Activated CD8-positive, alpha-beta T cell treated with anti-CD3 and anti-CD28 coated beads, Interleukin-2, amount 10 ng/mL, durations not matched to agents 7 days and 5 days (primary cell): Measurements from ENCODE around the gene PHLDB3. TPM values are rescaled to one million over a fixed set of nuclear protein-coding genes. Genes with fewer than 3 reads are reported as not detected.
"Not testable (repeated sequence)": the region's sequence is repeated elsewhere in the genome, so short reads cannot be mapped to it uniquely, and the experiment has no call there.

Experiments used
- ATAC-seq: fragments of 150-1000 bp; cut with Tn5 transposase; one replicate; pipeline ENCODE4 v1.10.0; 2021; ENCODE audit warnings: moderate library complexity
- CTCF ChIA-PET: fragments of 350-600 bp; sonication (Branson Sonifier 250); formaldehyde crosslinking; loops from one replicate; lab custom pipeline; 2021; ENCODE audit warnings: antibody characterized with exemption; lab: Charles Lee
- POLR2A ChIA-PET: fragments of 350-600 bp; sonication (Branson Sonifier 250); formaldehyde crosslinking; loops from one replicate; lab custom pipeline; 2021; ENCODE audit warnings: antibody characterized with exemption; lab: Charles Lee
- DNase-seq: peaks from one replicate; pipeline ENCODE4 v3.0.0-alpha.2; 2020
- H3K27ac Mint-ChIP-seq: one replicate; pipeline ENCODE4 v1.8.0; 2021; ENCODE audit warnings: mild to moderate bottlenecking, mixed read lengths
- H3K27me3 Mint-ChIP-seq: one replicate; pipeline ENCODE4 v1.8.0; 2021; ENCODE audit warnings: low read depth, mixed read lengths
- H3K36me3 Mint-ChIP-seq: one replicate; pipeline ENCODE4 v1.8.0; 2021; ENCODE audit warnings: low read depth, mixed read lengths
- H3K4me1 Mint-ChIP-seq: one replicate; pipeline ENCODE4 v1.8.0; 2021; ENCODE audit warnings: low read depth, mixed read lengths
- H3K4me3 Mint-ChIP-seq: one replicate; pipeline ENCODE4 v1.8.0; 2021; ENCODE audit warnings: mild to moderate bottlenecking, mixed read lengths
- H3K9me3 Mint-ChIP-seq: one replicate; pipeline ENCODE4 v1.8.0; 2022; ENCODE audit warnings: mixed read lengths; ENCODE audit not compliant: insufficient read depth
- total RNA-seq, 2 experiments: library from RNA; stranded (reverse); gene quantifications; one replicate each; pipeline ENCODE4 v1.2.3, GENCODE V29; 2021

PHLDB3 gene
- total RNA-seq, 2 experiments from 2014 or later: 14.9 to 15.5 TPM

DNA sequence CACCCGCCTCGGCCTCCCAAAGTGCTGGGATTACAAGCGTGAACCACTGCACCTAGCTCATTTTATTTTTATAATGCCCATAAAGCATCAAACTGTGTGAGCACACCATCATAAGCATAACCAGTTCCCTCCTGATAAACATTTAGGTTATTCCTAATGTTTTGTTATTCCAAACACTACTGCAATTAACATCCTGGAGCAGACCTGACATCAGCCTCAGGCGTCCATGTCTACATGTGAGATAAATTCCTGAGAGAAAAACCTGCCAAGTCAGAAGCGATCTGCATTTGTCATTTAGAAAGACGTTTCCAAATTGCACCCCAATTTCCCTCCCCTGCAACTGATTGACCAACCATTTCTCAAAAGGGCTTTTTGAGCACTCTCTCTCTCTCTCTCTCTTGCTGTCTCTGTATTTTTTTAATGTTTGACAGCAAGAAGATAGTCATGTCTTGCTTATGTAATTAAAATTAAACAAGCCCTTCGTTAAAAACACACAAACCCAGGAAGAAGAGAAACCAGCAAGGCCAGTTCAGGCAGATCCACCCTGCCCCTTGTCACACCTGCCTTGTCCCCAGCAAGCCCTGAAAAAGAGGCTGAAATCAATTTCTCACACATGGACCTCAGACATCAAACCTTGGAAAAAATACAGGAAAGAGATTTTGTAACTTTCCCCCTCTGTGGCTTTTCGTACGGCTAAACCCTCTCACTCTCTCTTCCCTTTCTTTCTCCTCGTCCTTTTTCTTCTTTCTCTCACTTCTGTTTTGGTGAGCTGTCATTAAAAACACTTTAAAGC, 49.0 kb downstream of the PHLDB3 start:
- no peak for DNase-seq
- H3K4me1 Mint-ChIP-seq: peaks cover 15% of the 10 kb centered on the region
- peaks cover 6% of the 10 kb centered on the region for H3K9me3 Mint-ChIP-seq
- H3K27ac Mint-ChIP-seq: no peak overlapping the region
- H3K27me3 Mint-ChIP-seq: no peaks in the 10 kb centered on the region
- H3K36me3 Mint-ChIP-seq: no peaks in the 10 kb centered on the region
- no peak overlapping the region for H3K4me3 Mint-ChIP-seq
- ChIA-PET POLR2A (no interaction called here), CTCF (interaction anchor here (1.2 to 7.1 kb wide), 3 partner anchors 8 to 65 kb away, joined by 3 to 47 read pairs (median 29); no protein-coding TSS in a partner anchor)
- no peak for ATAC-seq

DNA sequence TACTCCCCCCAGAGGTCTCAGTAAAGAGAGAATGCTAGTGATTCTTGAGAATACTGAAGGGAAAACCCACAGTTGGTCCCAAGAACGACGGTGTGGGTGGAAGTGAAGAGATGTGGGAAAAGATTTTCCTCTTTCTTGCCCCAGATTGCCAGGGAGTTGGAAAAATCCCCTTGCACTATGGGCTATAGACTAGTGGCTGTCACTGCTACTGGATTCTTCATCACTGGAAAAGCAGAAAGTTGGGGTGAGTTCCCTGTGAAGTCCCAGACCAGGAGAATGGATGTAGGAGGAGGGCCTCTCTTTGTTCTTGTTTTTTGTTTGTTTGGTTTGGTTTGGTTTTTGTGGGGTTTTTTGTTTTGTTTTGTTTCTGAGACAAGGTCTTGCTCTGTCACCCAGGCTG, 50.5 kb downstream of the PHLDB3 start:
- ChIA-PET CTCF (no interaction called here), POLR2A (no interaction called here)

DNA sequence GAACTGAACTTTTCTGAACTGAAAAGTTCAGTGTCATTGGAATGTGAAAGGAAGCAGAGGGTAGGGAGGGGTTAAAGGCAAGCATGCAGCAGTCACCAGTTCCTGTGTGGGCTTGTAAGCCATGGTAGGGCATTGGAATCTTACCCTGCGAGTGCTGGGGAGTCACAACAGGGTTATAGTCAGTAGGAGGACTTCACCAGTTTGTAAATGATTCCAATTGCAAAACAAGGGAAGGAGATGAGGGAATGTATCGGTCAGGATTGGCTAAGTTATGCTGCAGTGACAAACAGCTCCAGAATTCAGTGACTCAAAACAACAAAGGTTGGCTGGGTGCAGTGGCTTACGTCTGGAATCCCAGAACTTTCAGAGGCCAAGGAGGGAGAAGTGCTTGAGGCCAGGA, 52.0 kb downstream of the PHLDB3 start:
- POLR2A ChIA-PET: no interaction called here
- CTCF ChIA-PET: interaction anchor here (1.4 kb wide), 1 partner anchor 11 kb away, joined by 4 read pairs; no protein-coding TSS in a partner anchor
- no peaks in the 10 kb centered on the region for H3K36me3 Mint-ChIP-seq
- ATAC-seq (no peak), DNase-seq (no peak)
- no peaks in the 10 kb centered on the region for H3K27me3 Mint-ChIP-seq
- H3K4me3 Mint-ChIP-seq: no peak overlapping the region
- H3K27ac Mint-ChIP-seq: no peak overlapping the region
- H3K9me3 Mint-ChIP-seq: peaks cover 6% of the 10 kb centered on the region
- H3K4me1 Mint-ChIP-seq: peaks cover 15% of the 10 kb centered on the region

More for the DNA sequence above, 50.5 kb downstream of the PHLDB3 start:
- Mint-ChIP-seq H3K9me3 (peaks cover 6% of the 10 kb centered on the region), H3K4me3 (no peak overlapping the region), H3K4me1 (peaks cover 15% of the 10 kb centered on the region), H3K27ac (no peak overlapping the region), H3K27me3 (no peaks in the 10 kb centered on the region), H3K36me3 (no peaks in the 10 kb centered on the region)
- no peak for ATAC-seq
- no peak for DNase-seq

DNA sequence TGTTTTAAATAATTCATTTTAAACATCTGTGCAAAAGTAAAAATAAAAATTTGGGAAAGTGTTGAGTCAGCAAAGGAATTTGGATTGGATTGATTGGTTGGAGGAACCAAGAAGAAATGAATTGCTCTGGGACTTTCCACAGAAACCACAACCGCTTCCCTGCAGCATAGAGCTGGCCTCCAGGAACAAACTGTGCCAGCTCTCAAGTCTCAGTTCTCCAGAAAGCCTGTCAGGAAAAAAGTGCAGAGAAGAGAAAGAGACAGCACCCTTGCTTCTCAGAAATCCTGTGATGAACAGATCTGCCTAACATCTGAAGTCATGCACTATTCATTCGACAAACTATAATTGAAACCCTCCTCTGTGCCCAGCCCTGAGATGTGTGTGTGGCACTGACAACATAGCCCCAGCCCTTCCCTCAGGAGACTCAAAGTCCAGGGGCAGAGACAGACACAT, 54.0 kb downstream of the PHLDB3 start:
- POLR2A ChIA-PET: no interaction called here
- Mint-ChIP-seq H3K36me3 (no peaks in the 10 kb centered on the region), H3K4me1 (peaks cover 18% of the 10 kb centered on the region), H3K4me3 (no peak overlapping the region), H3K9me3 (peaks cover 6% of the 10 kb centered on the region), H3K27me3 (no peaks in the 10 kb centered on the region), H3K27ac (no peak overlapping the region)
- no peak for ATAC-seq
- no peak for DNase-seq
- CTCF ChIA-PET: interaction anchor here (0.6 to 1.5 kb wide), 3 partner anchors 18 to 69 kb away, joined by 3 to 5 read pairs (median 5); no protein-coding TSS in a partner anchor

DNA sequence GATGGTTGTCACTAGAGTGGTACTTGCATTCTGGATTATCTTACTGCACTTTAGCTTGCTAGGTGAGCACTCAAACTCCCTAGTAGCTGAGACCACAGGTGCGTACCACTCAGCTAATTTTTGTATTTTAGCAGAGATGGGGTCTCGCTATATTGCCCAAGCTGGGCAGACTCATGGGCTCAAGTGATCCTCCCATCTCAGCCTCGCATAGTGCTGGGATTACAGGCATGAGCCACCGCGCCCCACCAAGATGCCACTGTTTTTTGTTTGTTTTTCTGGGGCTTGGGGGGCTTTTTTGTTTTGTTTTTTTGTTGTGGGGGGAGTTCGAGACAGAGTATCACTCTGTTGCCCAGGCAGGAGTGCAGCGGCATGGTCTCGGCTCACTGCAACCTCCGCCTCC, 56.9 kb downstream of the PHLDB3 start:
- no peak for ATAC-seq
- Mint-ChIP-seq H3K4me3 (no peak overlapping the region), H3K27ac (no peak overlapping the region), H3K9me3 (peaks cover 5% of the 10 kb centered on the region), H3K4me1 (peaks cover 29% of the 10 kb centered on the region), H3K36me3 (no peaks in the 10 kb centered on the region), H3K27me3 (no peaks in the 10 kb centered on the region)
- no peak for DNase-seq
- CTCF ChIA-PET: interaction anchor here (0.5 to 6.6 kb wide), 33 partner anchors 10 to 296 kb away, joined by 3 to 387 read pairs (median 5); partner anchors contain the start of genes ETHE1, IRGQ, LYPD3 and PHLDB3
- POLR2A ChIA-PET: interaction anchor here (0.8 to 1.4 kb wide), 3 partner anchors 70 to 147 kb away, joined by 3 to 9 read pairs (median 5); no protein-coding TSS in a partner anchor

DNA sequence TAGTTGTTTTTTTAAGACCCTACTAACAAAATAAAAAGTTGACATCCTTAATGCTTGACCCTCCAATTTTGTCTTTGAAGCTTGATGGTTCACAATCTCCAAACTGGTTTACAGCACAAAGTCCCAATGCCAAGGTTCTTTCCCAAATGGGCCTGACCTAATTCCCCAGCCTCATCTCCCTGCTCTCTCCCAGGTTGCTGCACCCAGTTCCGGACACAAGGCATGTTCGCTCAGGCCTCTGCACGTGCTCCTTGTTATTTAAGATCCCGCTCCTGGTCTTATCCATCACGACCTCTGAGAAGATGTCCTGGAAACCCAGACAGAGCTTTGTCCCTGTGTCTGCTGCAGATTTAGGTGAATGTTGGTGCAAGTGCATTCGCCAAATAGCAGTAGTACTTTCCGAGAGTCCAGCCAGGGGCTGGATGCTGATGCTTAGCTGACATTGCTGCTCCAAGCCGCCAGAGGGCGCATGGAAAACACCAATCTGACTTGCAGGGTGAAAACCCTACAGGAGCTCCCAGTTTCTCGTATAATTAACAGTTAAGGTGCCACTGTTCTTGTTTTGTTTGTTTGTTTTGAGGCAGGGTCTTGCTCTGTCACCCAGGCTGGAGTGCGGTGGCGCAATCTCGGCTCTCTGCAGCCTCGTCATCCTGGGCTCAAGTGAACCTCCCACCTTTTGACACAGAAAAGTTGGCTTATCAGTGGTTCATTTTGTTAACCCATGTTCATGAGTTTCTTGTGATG, 57.6 kb downstream of the PHLDB3 start:
- Mint-ChIP-seq H3K9me3 (no peaks in the 10 kb centered on the region), H3K4me3 (no peak overlapping the region), H3K27ac (peak overlapping the region; percentile 18), H3K36me3 (no peaks in the 10 kb centered on the region), H3K4me1 (peaks cover 25% of the 10 kb centered on the region), H3K27me3 (no peaks in the 10 kb centered on the region)
- peak; percentile 85 for DNase-seq
- ATAC-seq: peak; percentile 88
- POLR2A ChIA-PET: interaction anchor here (0.6 to 1.4 kb wide), 5 partner anchors 17 to 148 kb away, joined by 3 to 9 read pairs (median 4); partner anchors contain the start of gene PHLDB3
- CTCF ChIA-PET: interaction anchor here (0.5 to 6.6 kb wide), 34 partner anchors 10 to 363 kb away, joined by 3 to 387 read pairs (median 5); partner anchors contain the start of genes ETHE1, IRGQ, LYPD3 and PHLDB3

DNA sequence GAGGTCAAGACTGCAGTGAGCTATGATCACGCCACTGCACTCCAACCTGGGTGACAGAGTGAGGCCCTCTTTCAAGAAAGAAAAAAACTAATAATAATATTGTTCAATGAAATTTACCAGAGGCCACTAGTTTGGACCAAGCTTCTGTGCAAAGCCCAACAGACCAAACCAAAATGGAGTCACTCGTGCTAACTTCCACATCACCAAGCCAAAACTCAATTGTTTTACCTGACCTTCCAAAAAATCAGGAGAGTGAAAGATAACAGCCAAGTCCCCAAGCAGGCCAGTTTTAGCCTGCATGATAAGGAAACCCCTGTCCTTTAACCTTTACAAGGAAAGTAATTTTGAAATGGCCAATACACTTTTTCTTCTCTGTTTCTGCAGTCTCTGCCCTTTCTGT, 59.1 kb downstream of the PHLDB3 start:
- H3K27me3 Mint-ChIP-seq: no peaks in the 10 kb centered on the region
- no peaks in the 10 kb centered on the region for H3K9me3 Mint-ChIP-seq
- no peak overlapping the region for H3K27ac Mint-ChIP-seq
- DNase-seq (no peak), ATAC-seq (no peak)
- POLR2A ChIA-PET: no interaction called here
- H3K36me3 Mint-ChIP-seq: no peaks in the 10 kb centered on the region
- peaks cover 22% of the 10 kb centered on the region for H3K4me1 Mint-ChIP-seq
- CTCF ChIA-PET: interaction anchor here (1.4 to 6.6 kb wide), 4 partner anchors 14 to 80 kb away, joined by 4 to 387 read pairs (median 56); partner anchors contain the start of genes ETHE1, LYPD3 and ZNF575
- no peak overlapping the region for H3K4me3 Mint-ChIP-seq

DNA sequence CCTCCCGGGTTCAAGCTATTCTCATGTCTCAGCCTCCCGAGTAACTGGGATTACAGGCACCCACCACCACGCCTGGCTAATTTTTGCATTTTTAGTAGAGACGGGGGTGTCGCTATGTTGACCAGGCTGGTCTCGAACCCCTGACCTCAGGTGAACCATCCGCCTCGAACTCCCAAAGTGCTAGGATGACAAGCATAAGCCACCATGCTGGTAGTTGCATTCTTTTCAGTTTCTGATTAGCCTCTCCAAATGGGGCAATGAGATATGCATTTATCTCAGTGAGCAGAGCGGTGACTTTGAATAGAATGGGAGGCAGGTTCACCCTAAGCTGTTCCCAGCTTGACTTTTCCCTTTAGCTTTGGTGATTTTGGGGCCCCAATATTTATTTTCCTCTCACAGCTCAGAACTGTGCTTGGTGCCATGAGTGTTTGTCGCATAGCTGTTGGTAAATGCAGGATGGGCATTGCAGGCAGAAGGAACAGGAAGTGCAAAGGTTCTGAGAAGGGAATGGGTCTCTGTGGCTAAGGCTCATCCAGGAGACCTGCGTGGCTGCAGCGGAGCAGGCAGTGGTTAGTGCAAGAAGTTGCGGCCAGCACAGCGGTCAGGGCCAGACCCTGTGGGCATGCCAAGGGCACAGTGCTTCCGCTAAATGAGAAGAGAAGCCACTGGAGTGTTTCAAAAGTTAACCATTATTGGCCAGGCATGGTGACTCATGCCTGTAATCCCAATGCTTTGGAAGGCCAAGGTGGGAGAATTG, 59.8 kb downstream of the PHLDB3 start:
- Mint-ChIP-seq H3K36me3 (no peaks in the 10 kb centered on the region), H3K4me3 (no peak overlapping the region), H3K4me1 (peaks cover 26% of the 10 kb centered on the region), H3K27ac (no peak overlapping the region), H3K27me3 (no peaks in the 10 kb centered on the region), H3K9me3 (no peaks in the 10 kb centered on the region)
- no peak for ATAC-seq
- CTCF ChIA-PET: interaction anchor here (1.4 to 6.6 kb wide), 4 partner anchors 13 to 81 kb away, joined by 4 to 387 read pairs (median 56); partner anchors contain the start of genes ETHE1, LYPD3 and ZNF575
- DNase-seq: no peak
- POLR2A ChIA-PET: no interaction called here

DNA sequence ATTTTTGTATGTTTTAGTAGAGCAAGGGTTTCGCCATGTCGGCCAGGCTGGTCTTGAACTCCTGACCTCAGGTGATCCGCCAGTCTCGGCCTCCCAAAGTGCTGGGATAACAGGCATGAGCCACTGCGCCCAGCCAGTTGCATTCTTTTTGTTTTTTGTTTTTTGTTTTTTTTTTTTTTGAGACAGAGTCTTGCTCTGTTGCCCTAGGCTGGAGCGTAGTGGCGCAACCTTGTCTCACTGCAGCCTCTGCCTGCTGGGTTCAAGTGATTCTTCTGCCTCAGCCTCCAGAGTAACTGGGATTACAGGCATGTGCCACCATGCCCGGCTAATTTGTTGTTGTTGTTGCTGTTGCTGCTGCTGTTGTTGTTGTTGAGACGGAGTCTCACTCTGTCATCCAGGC, 60.5 kb downstream of the PHLDB3 start:
- DNase-seq, H3K27ac Mint-ChIP-seq, H3K4me3 Mint-ChIP-seq, H3K36me3 Mint-ChIP-seq, H3K27me3 Mint-ChIP-seq, POLR2A ChIA-PET, H3K9me3 Mint-ChIP-seq, ATAC-seq: not testable (repeated sequence)
- H3K4me1 Mint-ChIP-seq: peaks cover 32% of the 10 kb centered on the region
- CTCF ChIA-PET: interaction anchor here (1.4 to 6.6 kb wide), 3 partner anchors 12 to 82 kb away, joined by 4 to 387 read pairs (median 45); partner anchors contain the start of genes ETHE1 and ZNF575

DNA sequence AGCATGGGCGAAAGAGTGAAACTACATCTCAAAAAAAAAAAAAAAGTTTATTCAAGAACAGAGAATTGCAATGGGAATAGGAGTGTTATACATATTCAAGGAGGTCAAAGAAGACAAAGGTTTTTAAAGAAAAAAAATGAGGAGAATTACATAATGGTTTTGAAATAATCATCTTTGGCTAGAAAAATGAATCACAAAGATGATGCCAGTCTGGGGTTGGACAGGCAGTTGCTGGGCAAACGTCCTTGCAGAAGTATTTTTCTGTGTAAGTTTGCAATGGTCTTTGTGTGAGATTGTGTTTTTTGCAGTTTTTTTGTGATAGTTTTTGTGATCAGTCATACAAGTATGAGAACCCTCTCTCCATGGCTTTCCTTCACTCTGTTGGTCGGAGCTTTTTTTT, 62.8 kb downstream of the PHLDB3 start:
- no peak overlapping the region for H3K4me3 Mint-ChIP-seq
- H3K27me3 Mint-ChIP-seq: no peaks in the 10 kb centered on the region
- DNase-seq (no peak), ATAC-seq (no peak)
- H3K36me3 Mint-ChIP-seq: peaks cover 2% of the 10 kb centered on the region
- ChIA-PET CTCF (interaction anchor here (0.9 to 5.1 kb wide), 2 partner anchors 9 to 78 kb away, joined by 4 to 54 read pairs; no protein-coding TSS in a partner anchor), POLR2A (no interaction called here)
- H3K27ac Mint-ChIP-seq: no peak overlapping the region
- H3K9me3 Mint-ChIP-seq: no peaks in the 10 kb centered on the region
- H3K4me1 Mint-ChIP-seq: peaks cover 43% of the 10 kb centered on the region
